ENCODE measurements around the gene AP3B2.

AP3B2 gene

GRCh38 chr15:82692171-82692570, 17.5 kb downstream of the AP3B2 start:
- no peak for DNase-seq

GRCh38 chr15:82689147-82689546, 20.5 kb downstream of the AP3B2 start:
- no peak for DNase-seq

GRCh38 chr15:82688691-82689090, 21.0 kb downstream of the AP3B2 start:
- DNase-seq: no peak

- no peak for DNase-seq
Measured at GRCh38 chr15:82681371-82681770, 28.3 kb downstream of the AP3B2 start.

- peak; percentile 82 for DNase-seq
Measured at GRCh38 chr15:82680200-82681102, 29.2 kb downstream of the AP3B2 start.

GRCh38 chr15:82679626-82680199, 30.0 kb downstream of the AP3B2 start:
- no peak for DNase-seq

GRCh38 chr15:82677720-82678323, 31.9 kb downstream of the AP3B2 start:
- DNase-seq: no peak

GRCh38 chr15:82674873-82675272, 34.8 kb downstream of the AP3B2 start:
- no peak for DNase-seq

- DNase-seq: no peak
Measured at GRCh38 chr15:82670699-82671098, 39.0 kb downstream of the AP3B2 start.

- DNase-seq: no peak
Measured at GRCh38 chr15:82666606-82667005, 43.1 kb downstream of the AP3B2 start.

GRCh38 chr15:82664021-82664420, 45.7 kb downstream of the AP3B2 start:
- no peak for DNase-seq

GRCh38 chr15:82663186-82663600, 46.5 kb downstream of the AP3B2 start:
- DNase-seq: peak; percentile 44

GRCh38 chr15:82662641-82663040, 47.0 kb downstream of the AP3B2 start:
- no peak for DNase-seq

GRCh38 chr15:82660378-82660777, 49.3 kb downstream of the AP3B2 start:
- DNase-seq: no peak

GRCh38 chr15:82656641-82657266, 52.9 kb downstream of the AP3B2 start:
- DNase-seq: no peak

- DNase-seq: no peak
Measured at GRCh38 chr15:82655606-82656005, 54.1 kb downstream of the AP3B2 start.

- DNase-seq: no peak
Measured at GRCh38 chr15:82653483-82654168, 56.0 kb downstream of the AP3B2 start.

- no peak for DNase-seq
Measured at GRCh38 chr15:82651708-82652107, 58.0 kb downstream of the AP3B2 start.

- no peak for DNase-seq
Measured at GRCh38 chr15:82650046-82650670, 59.5 kb downstream of the AP3B2 start.

GRCh38 chr15:82649226-82649999, 60.3 kb downstream of the AP3B2 start:
- no peak for DNase-seq

All from right kidney (tissue), 1 donor.